GM21619 (cell line): ENCODE results near the gene FGF14.

ENCODE experiments used
- ATAC-seq: cut with Tn5 transposase; IDR thresholded peaks from one replicate; pipeline ENCODE4 v1.9.1; 2021; ENCODE audit not compliant: unreplicated experiment

The FGF14 gene

GRCh38 chr13:102369302-102369701 lies 32.5 kb downstream of the FGF14 start:
- ATAC-seq: no peak

- no peak for ATAC-seq
Observed at GRCh38 chr13:102367836-102368235, 34.0 kb downstream of the FGF14 start.

GRCh38 chr13:102361113-102361512 lies 40.7 kb downstream of the FGF14 start:
- ATAC-seq: no peak

GRCh38 chr13:102359264-102359663 lies 42.6 kb downstream of the FGF14 start:
- no peak for ATAC-seq

- ATAC-seq: no peak
Observed at GRCh38 chr13:102355251-102355650, 46.6 kb downstream of the FGF14 start.

- no peak for ATAC-seq
Observed at GRCh38 chr13:102354011-102354410, 47.8 kb downstream of the FGF14 start.

- ATAC-seq: no peak
Observed at GRCh38 chr13:102351521-102351920, 50.3 kb downstream of the FGF14 start.

GRCh38 chr13:102347490-102347889 lies 54.4 kb downstream of the FGF14 start:
- ATAC-seq: no peak

- ATAC-seq: no peak
Observed at GRCh38 chr13:102346769-102347168, 55.1 kb downstream of the FGF14 start.

- ATAC-seq: no peak
Observed at GRCh38 chr13:102344410-102344809, 57.4 kb downstream of the FGF14 start.

- ATAC-seq: no peak
Observed at GRCh38 chr13:102333320-102334198, 68.3 kb downstream of the FGF14 start.

- ATAC-seq: peak; percentile 75
Observed at GRCh38 chr13:102328909-102329308, 72.9 kb downstream of the FGF14 start.

- no peak for ATAC-seq
Observed at GRCh38 chr13:102327119-102327617, 74.7 kb downstream of the FGF14 start.

- no peak for ATAC-seq
Observed at GRCh38 chr13:102326381-102327118, 75.3 kb downstream of the FGF14 start.

GRCh38 chr13:102325321-102325720 lies 76.5 kb downstream of the FGF14 start:
- ATAC-seq: no peak

- ATAC-seq: no peak
Observed at GRCh38 chr13:102323505-102323904, 78.3 kb downstream of the FGF14 start.

GRCh38 chr13:102323012-102323411 lies 78.8 kb downstream of the FGF14 start:
- ATAC-seq: no peak

- ATAC-seq: no peak
Observed at GRCh38 chr13:102322211-102322610, 79.6 kb downstream of the FGF14 start.

- no peak for ATAC-seq
Observed at GRCh38 chr13:102318233-102318632, 83.6 kb downstream of the FGF14 start.

- no peak for ATAC-seq
Observed at GRCh38 chr13:102317593-102317992, 84.3 kb downstream of the FGF14 start.

GRCh38 chr13:102316732-102317131 lies 85.1 kb downstream of the FGF14 start:
- no peak for ATAC-seq

GRCh38 chr13:102312841-102313240 lies 89.0 kb downstream of the FGF14 start:
- no peak for ATAC-seq
